SK-MEL-5 (cell line): ENCODE data around the gene RFTN2. TPM values are rescaled to one million over a fixed set of nuclear protein-coding genes. Genes with fewer than 3 reads are reported as not detected.
"Not testable (repeated sequence)": the region's sequence is repeated elsewhere in the genome, so short reads cannot be mapped to it uniquely, and the experiment has no call there.

Experiments used
- DNase-seq: peaks from one replicate; pipeline ENCODE4 v3.0.0-alpha.2; 2016; ENCODE audit warnings: low read depth, low spot score
- in situ Hi-C: cut with HindIII; loops from 2 replicates; pipeline ENCODE4 v1.10.0; 2016; ENCODE audit warnings: low sequenced_read_pairs, high pct_unique_total_duplicates, low pct_unique_long_range_greater_than_20kb
- total RNA-seq: library from RNA; depleted of rRNA; stranded (reverse); fragments of >200 nt; shearing (Covaris generic); gene quantifications from 2 replicates; pipeline ENCODE4 v1.2.3, GENCODE V29; 2014

The RFTN2 gene
- total RNA-seq, 1 experiment from 2014 or later = 2.2 TPM

- DNase-seq, in situ Hi-C loops: not testable (repeated sequence)
Observed at GRCh38 chr2:197578294-197578693, 97.1 kb downstream of the RFTN2 start.

GRCh38 chr2:197577446-197577845, 97.9 kb downstream of the RFTN2 start:
- no peak for DNase-seq
- in situ Hi-C loops = no loop called here

- DNase-seq = no peak
Observed at GRCh38 chr2:197576631-197577030, 98.8 kb downstream of the RFTN2 start.

GRCh38 chr2:197575987-197576386, 99.4 kb downstream of the RFTN2 start:
- DNase-seq = no peak
- in situ Hi-C loops = no loop called here

More at GRCh38 chr2:197576631-197577030, 98.8 kb downstream of the RFTN2 start:
- in situ Hi-C loops = no loop called here

- in situ Hi-C loops = no loop called here
- no peak for DNase-seq
Observed at GRCh38 chr2:197573608-197574007, 101.8 kb downstream of the RFTN2 start.

GRCh38 chr2:197571627-197572271, 103.6 kb downstream of the RFTN2 start:
- in situ Hi-C loops = no loop called here
- DNase-seq = no peak

GRCh38 chr2:197560146-197560665, 115.2 kb downstream of the RFTN2 start:
- in situ Hi-C loops = no loop called here

GRCh38 chr2:197559681-197560080, 115.7 kb downstream of the RFTN2 start:
- no peak for DNase-seq
- in situ Hi-C loops = no loop called here

More at GRCh38 chr2:197560146-197560665, 115.2 kb downstream of the RFTN2 start:
- no peak for DNase-seq

GRCh38 chr2:197558393-197558792, 117.0 kb downstream of the RFTN2 start:
- DNase-seq = no peak
- in situ Hi-C loops = no loop called here

- in situ Hi-C loops = no loop called here
Observed at GRCh38 chr2:197556456-197556855, 118.9 kb downstream of the RFTN2 start.

GRCh38 chr2:197555467-197555866, 119.9 kb downstream of the RFTN2 start:
- in situ Hi-C loops = no loop called here
- no peak for DNase-seq

More at GRCh38 chr2:197556456-197556855, 118.9 kb downstream of the RFTN2 start:
- DNase-seq = no peak

- in situ Hi-C loops, DNase-seq: not testable (repeated sequence)
Observed at GRCh38 chr2:197551260-197551659, 124.1 kb downstream of the RFTN2 start.

GRCh38 chr2:197548582-197548981, 126.8 kb downstream of the RFTN2 start:
- in situ Hi-C loops = no loop called here
- DNase-seq = no peak

GRCh38 chr2:197547163-197547900, 128.1 kb downstream of the RFTN2 start:
- in situ Hi-C loops = no loop called here
- DNase-seq = no peak

- in situ Hi-C loops = no loop called here
- no peak for DNase-seq
Observed at GRCh38 chr2:197543206-197543605, 132.2 kb downstream of the RFTN2 start.

GRCh38 chr2:197539734-197540133, 135.7 kb downstream of the RFTN2 start:
- in situ Hi-C loops = no loop called here
- DNase-seq = no peak

- in situ Hi-C loops = no loop called here
- DNase-seq = no peak
Observed at GRCh38 chr2:197538412-197538811, 137.0 kb downstream of the RFTN2 start.
